ENCODE results near the gene THSD4.

GRCh38 chr15:71414853-71415252, 299.6 kb downstream of the THSD4 start:
- no peak for TF ChIP-seq CTCF (IDR thresholded peaks at IDR 0.05; ENCODE audit: low read depth, low read length)
- TF ChIP-seq EZH2phosphoT487 (IDR thresholded peaks at IDR 0.05; ENCODE audit: low read depth), result no peak

All from OCI-LY3 (cell line).